Neural cell (in vitro differentiated cells): Measurements from ENCODE around the gene ROBO1.

Experiments used
- CTCF ChIP-seq: fragments of 450-650 bp; IDR thresholded peaks from 2 replicates; pipeline ENCODE4 v1.5.1; 2014; ENCODE audit warnings: antibody characterized with exemption, mild to moderate bottlenecking, moderate library complexity; ENCODE audit not compliant: poor library complexity, severe bottlenecking
- EP300 ChIP-seq: fragments of 450-650 bp; conservative IDR thresholded peaks from 2 replicates; pipeline ENCODE4 v1.6.1; 2014; ENCODE audit warnings: antibody characterized with exemption, mild to moderate bottlenecking, moderate library complexity; ENCODE audit not compliant: poor library complexity, severe bottlenecking
- EZH2 ChIP-seq: fragments of 200-600, 300-800 bp; shearing (Covaris generic), sonication (generic); IDR thresholded peaks from 2 replicates; pipeline ENCODE4 v1.6.1; 2014; ENCODE audit warnings: antibody characterized with exemption, low read length, borderline replicate concordance, mild to moderate bottlenecking; ENCODE audit not compliant: insufficient read depth, poor library complexity, severe bottlenecking
- MXI1 ChIP-seq: fragments of 450-650 bp; conservative IDR thresholded peaks from 2 replicates; pipeline ENCODE4 v1.6.1; 2014; ENCODE audit warnings: antibody characterized with exemption, mild to moderate bottlenecking; ENCODE audit not compliant: poor library complexity, severe bottlenecking
- POLR2AphosphoS5 ChIP-seq: IDR thresholded peaks from 2 replicates; pipeline ENCODE4 v1.6.1; 2012
- RAD21 ChIP-seq: fragments of 450-650 bp; conservative IDR thresholded peaks from 2 replicates; pipeline ENCODE4 v1.6.1; 2014; ENCODE audit warnings: antibody characterized with exemption, mild to moderate bottlenecking, moderate library complexity
- REST ChIP-seq: IDR thresholded peaks from 2 replicates; pipeline ENCODE4 v1.6.1; 2012; ENCODE audit warnings: borderline replicate concordance
- TAF1 ChIP-seq: IDR thresholded peaks from 2 replicates; pipeline ENCODE4 v1.6.1; 2012; ENCODE audit warnings: low read depth

GRCh38 chr3:78972617-78973301 is 795.0 kb downstream of the ROBO1 start:
- no peak for TF ChIP-seq CTCF
- no peak for TF ChIP-seq POLR2AphosphoS5
- TF ChIP-seq REST, result no peak
- TF ChIP-seq EP300, result no peak
- TF ChIP-seq EZH2, result no peak
- TF ChIP-seq MXI1, result no peak
- TF ChIP-seq RAD21, result no peak
- no peak for TF ChIP-seq TAF1
